Activated CD8-positive, alpha-beta memory T cell treated with anti-CD3 and anti-CD28 coated beads for 1 hour (primary cell): Measurements from ENCODE around the gene ZFAND3.

Source experiments
- DNase-seq, 2 donors: peaks; one replicate each; pipeline ENCODE4 v3.0.0-alpha.2; 2020; ENCODE audit warnings: low read depth in 1 of 2; ENCODE audit errors: extremely low read depth in 1 of 2

ZFAND3 gene

GRCh38 chr6:37794825-37795224, 24.7 kb upstream of the ZFAND3 start:
- DNase-seq, result no peak

GRCh38 chr6:37798436-37799262, 20.9 kb upstream of the ZFAND3 start:
- DNase-seq, result no peak

- no peak for DNase-seq
Observed at GRCh38 chr6:37799263-37799644, 20.3 kb upstream of the ZFAND3 start.

- no peak for DNase-seq
Observed at GRCh38 chr6:37800703-37801604, 18.6 kb upstream of the ZFAND3 start.

GRCh38 chr6:37801605-37801940, 18.0 kb upstream of the ZFAND3 start:
- no peak for DNase-seq

- DNase-seq, result no peak
Observed at GRCh38 chr6:37802810-37803209, 16.7 kb upstream of the ZFAND3 start.

- DNase-seq, result no peak
Observed at GRCh38 chr6:37804586-37804985, 14.9 kb upstream of the ZFAND3 start.

GRCh38 chr6:37806213-37806612, 13.3 kb upstream of the ZFAND3 start:
- no peak for DNase-seq

- DNase-seq, result no peak
Observed at GRCh38 chr6:37807656-37808055, 11.9 kb upstream of the ZFAND3 start.

GRCh38 chr6:37809197-37809543, 10.4 kb upstream of the ZFAND3 start:
- no peak for DNase-seq

- DNase-seq, result no peak
Observed at GRCh38 chr6:37812841-37813240, 6.7 kb upstream of the ZFAND3 start.

- DNase-seq, result no peak
Observed at GRCh38 chr6:37814374-37814773, 5.2 kb upstream of the ZFAND3 start.

GRCh38 chr6:37816599-37817375, 2.7 kb upstream of the ZFAND3 start:
- DNase-seq, result no peak

- DNase-seq, result peak; percentile 80 to 91
Observed at GRCh38 chr6:37818536-37819176, 871 bp upstream of the ZFAND3 start.

- peak in 1 of 2 donors; percentile 14 for DNase-seq
Observed at GRCh38 chr6:37819802-37820717, 533 bp downstream of the ZFAND3 start.

- DNase-seq, result no peak
Observed at GRCh38 chr6:37820718-37821079, 1.2 kb downstream of the ZFAND3 start.

GRCh38 chr6:37821446-37821845, 1.9 kb downstream of the ZFAND3 start:
- no peak for DNase-seq

GRCh38 chr6:37822851-37823682, 3.5 kb downstream of the ZFAND3 start:
- no peak for DNase-seq

- DNase-seq, result no peak
Observed at GRCh38 chr6:37824170-37824569, 4.6 kb downstream of the ZFAND3 start.
